Neural crest cell (in vitro differentiated cells): ENCODE measurements around the gene PTCHD1. TPM values are rescaled to one million over a fixed set of nuclear protein-coding genes. Genes with fewer than 3 reads are reported as not detected.

Experiments
- DNase-seq: peaks from one replicate; pipeline ENCODE4 v3.0.0; 2021; ENCODE audit warnings: low read depth, mixed read lengths, low spot score
- H3K27ac Mint-ChIP-seq: one replicate; pipeline ENCODE4 v1.8.0; 2021; ENCODE audit warnings: mild to moderate bottlenecking, mixed read lengths; ENCODE audit not compliant: unreplicated experiment
- H3K27me3 Mint-ChIP-seq: 2 replicates; pipeline ENCODE4 v1.8.0; 2021; ENCODE audit warnings: low read depth, mild to moderate bottlenecking, mixed read lengths
- H3K36me3 Mint-ChIP-seq: 2 replicates; pipeline ENCODE4 v1.8.0; 2021; ENCODE audit warnings: low read depth, mild to moderate bottlenecking, mixed read lengths
- H3K4me1 Mint-ChIP-seq: 2 replicates; pipeline ENCODE4 v1.8.0; 2021; ENCODE audit warnings: mixed read lengths
- H3K4me3 Mint-ChIP-seq: one replicate; pipeline ENCODE4 v1.8.0; 2021; ENCODE audit warnings: mild to moderate bottlenecking, mixed read lengths
- H3K9me3 Mint-ChIP-seq: 2 replicates; pipeline ENCODE4 v1.8.0; 2021; ENCODE audit warnings: mixed read lengths
- CTCF ChIP-seq: fragments of 200-600 bp; sonication (generic); conservative IDR thresholded peaks from 2 replicates; pipeline ENCODE4 v1.5.0; 2021; ENCODE audit warnings: antibody characterized with exemption, mild to moderate bottlenecking
- total RNA-seq: library from RNA; stranded (reverse); gene quantifications from 2 replicates; pipeline ENCODE4 v1.2.1, GENCODE V29; 2021

PTCHD1 gene
- total RNA-seq, 1 donor from 2014 or later, result 0.23 TPM

GRCh38 chrX:23365541-23365940 lies 30.9 kb downstream of the PTCHD1 start:
- Mint-ChIP-seq H3K36me3 (no peaks in the 10 kb centered on the region), H3K9me3 (peaks cover 4% of the 10 kb centered on the region), H3K27ac (no peak overlapping the region), H3K4me3 (no peak overlapping the region), H3K27me3 (peaks cover 24% of the 10 kb centered on the region), H3K4me1 (no peaks in the 10 kb centered on the region)
- no peak for TF ChIP-seq CTCF
- no peak for DNase-seq

GRCh38 chrX:23366914-23367313 lies 32.3 kb downstream of the PTCHD1 start:
- no peak overlapping the region for H3K4me3 Mint-ChIP-seq
- no peak for TF ChIP-seq CTCF
- no peaks in the 10 kb centered on the region for H3K36me3 Mint-ChIP-seq
- H3K27ac Mint-ChIP-seq, result no peak overlapping the region
- H3K27me3 Mint-ChIP-seq, result peaks cover 18% of the 10 kb centered on the region
- no peak for DNase-seq
- no peaks in the 10 kb centered on the region for H3K9me3 Mint-ChIP-seq
- H3K4me1 Mint-ChIP-seq, result no peaks in the 10 kb centered on the region

- no peak for DNase-seq
- peaks cover 18% of the 10 kb centered on the region for H3K27me3 Mint-ChIP-seq
- H3K4me3 Mint-ChIP-seq, result no peak overlapping the region
- H3K9me3 Mint-ChIP-seq, result no peaks in the 10 kb centered on the region
- H3K36me3 Mint-ChIP-seq, result no peaks in the 10 kb centered on the region
- H3K4me1 Mint-ChIP-seq, result no peaks in the 10 kb centered on the region
- no peak overlapping the region for H3K27ac Mint-ChIP-seq
- TF ChIP-seq CTCF, result no peak
Measured at GRCh38 chrX:23369027-23369426, 34.4 kb downstream of the PTCHD1 start.

- Mint-ChIP-seq H3K27ac (no peak overlapping the region), H3K36me3 (no peaks in the 10 kb centered on the region), H3K9me3 (no peaks in the 10 kb centered on the region), H3K4me3 (no peak overlapping the region), H3K27me3 (peaks cover 19% of the 10 kb centered on the region), H3K4me1 (no peaks in the 10 kb centered on the region)
- DNase-seq, result no peak
- TF ChIP-seq CTCF, result no peak
Measured at GRCh38 chrX:23372220-23372902, 37.7 kb downstream of the PTCHD1 start.

GRCh38 chrX:23373129-23373804 lies 38.6 kb downstream of the PTCHD1 start:
- Mint-ChIP-seq H3K4me3 (no peak overlapping the region), H3K27me3 (peaks cover 19% of the 10 kb centered on the region), H3K4me1 (no peaks in the 10 kb centered on the region), H3K36me3 (no peaks in the 10 kb centered on the region), H3K27ac (no peak overlapping the region), H3K9me3 (no peaks in the 10 kb centered on the region)
- no peak for TF ChIP-seq CTCF
- DNase-seq, result no peak
